ENCODE data around the gene KHDC1.

Gene KHDC1

GRCh38 chr6:73227606-73228255 is 35.3 kb downstream of the KHDC1 start:
- no peak for DNase-seq (ENCODE audit: low read depth)
- no peak overlapping the region for H3K4me3 ChIP-seq (ENCODE audit: low read depth, low read length)
- TF ChIP-seq, protein P1, sequence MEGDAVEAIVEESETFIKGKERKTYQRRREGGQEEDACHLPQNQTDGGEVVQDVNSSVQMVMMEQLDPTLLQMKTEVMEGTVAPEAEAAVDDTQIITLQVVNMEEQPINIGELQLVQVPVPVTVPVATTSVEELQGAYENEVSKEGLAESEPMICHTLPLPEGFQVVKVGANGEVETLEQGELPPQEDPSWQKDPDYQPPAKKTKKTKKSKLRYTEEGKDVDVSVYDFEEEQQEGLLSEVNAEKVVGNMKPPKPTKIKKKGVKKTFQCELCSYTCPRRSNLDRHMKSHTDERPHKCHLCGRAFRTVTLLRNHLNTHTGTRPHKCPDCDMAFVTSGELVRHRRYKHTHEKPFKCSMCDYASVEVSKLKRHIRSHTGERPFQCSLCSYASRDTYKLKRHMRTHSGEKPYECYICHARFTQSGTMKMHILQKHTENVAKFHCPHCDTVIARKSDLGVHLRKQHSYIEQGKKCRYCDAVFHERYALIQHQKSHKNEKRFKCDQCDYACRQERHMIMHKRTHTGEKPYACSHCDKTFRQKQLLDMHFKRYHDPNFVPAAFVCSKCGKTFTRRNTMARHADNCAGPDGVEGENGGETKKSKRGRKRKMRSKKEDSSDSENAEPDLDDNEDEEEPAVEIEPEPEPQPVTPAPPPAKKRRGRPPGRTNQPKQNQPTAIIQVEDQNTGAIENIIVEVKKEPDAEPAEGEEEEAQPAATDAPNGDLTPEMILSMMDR (IDR thresholded peaks at IDR 0.05; ENCODE audit: control insufficient read depth, extremely low read depth, insufficient read depth), result no peak

GRCh38 chr6:73225396-73225795 is 37.6 kb downstream of the KHDC1 start, which contains the start of gene KHDC1L:
Gene KHDC1L, minus strand, starts transcription at chr6:73225496. Its CDS starts 88 bp downstream, at chr6:73225408.
- H3K4me3 ChIP-seq (ENCODE audit: low read depth, low read length), result no peak within 1 kb of the TSS
- no peak for DNase-seq (ENCODE audit: low read depth)
- TF ChIP-seq, protein P1 (IDR thresholded peaks at IDR 0.05; ENCODE audit: control insufficient read depth, extremely low read depth, insufficient read depth), result no peak

- no peak overlapping the region for H3K4me3 ChIP-seq (ENCODE audit: low read depth, low read length)
- no peak for DNase-seq (ENCODE audit: low read depth)
- TF ChIP-seq, protein P1 (IDR thresholded peaks at IDR 0.05; ENCODE audit: control insufficient read depth, extremely low read depth, insufficient read depth), result no peak
Observed at GRCh38 chr6:73216859-73217258, 46.1 kb downstream of the KHDC1 start.

- TF ChIP-seq, protein P1 (IDR thresholded peaks at IDR 0.05; ENCODE audit: control insufficient read depth, extremely low read depth, insufficient read depth), result no peak
- no peak overlapping the region for H3K4me3 ChIP-seq (ENCODE audit: low read depth, low read length)
- no peak for DNase-seq (ENCODE audit: low read depth)
Observed at GRCh38 chr6:73209117-73209516, 53.9 kb downstream of the KHDC1 start.

DNA sequence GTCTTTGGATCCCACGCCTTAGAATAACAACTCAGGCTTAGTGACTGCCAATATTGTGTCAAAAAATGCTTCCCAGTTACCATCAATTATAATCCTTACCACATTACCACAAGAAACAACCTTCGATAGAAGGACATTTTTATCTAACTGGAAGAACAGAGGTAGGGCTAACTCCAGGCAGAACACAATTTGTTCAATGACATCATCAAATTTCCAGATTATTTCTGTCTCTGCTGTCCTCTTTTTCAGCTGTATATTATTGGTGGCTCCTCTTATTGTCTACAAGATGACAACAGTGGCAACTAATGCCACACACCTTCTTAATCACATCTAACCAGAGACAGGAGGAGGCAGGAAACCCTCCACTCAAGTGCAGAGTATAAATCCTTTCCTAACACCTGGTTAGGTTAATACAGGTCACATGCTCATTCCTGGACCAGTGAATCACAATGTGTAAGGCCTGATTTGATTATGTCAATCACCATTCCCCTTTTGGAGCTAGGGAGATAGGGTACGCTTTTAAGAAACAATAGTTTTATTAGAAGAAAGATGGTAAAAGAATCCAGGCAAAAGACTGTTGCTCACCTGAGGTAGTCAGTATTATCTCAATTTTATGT is 55.7 kb downstream of the KHDC1 start:
- TF ChIP-seq, protein P1 (IDR thresholded peaks at IDR 0.05; ENCODE audit: control insufficient read depth, extremely low read depth, insufficient read depth), result no peak
- no peak for DNase-seq (ENCODE audit: low read depth)
- no peak overlapping the region for H3K4me3 ChIP-seq (ENCODE audit: low read depth, low read length)

DNA sequence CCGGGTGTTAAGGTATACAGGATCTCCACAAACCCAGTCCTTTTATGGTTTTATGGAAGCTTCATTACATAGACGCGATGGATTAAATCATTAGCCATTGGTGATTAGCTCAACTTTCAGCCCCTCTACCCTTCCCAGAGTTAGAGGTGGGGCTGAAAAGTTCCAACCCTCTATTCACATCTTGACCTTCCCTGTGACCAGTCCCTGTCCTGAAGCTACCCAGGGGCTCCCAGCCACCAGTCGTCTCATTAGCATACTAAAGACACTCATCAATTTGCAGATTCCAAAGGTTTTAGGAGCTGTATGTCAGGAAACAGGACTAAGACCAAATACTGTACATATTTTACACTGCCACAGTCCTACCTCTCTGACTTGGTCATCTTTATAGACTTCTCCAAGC is 58.7 kb downstream of the KHDC1 start:
- no peak overlapping the region for H3K4me3 ChIP-seq (ENCODE audit: low read depth, low read length)

More for the DNA sequence above, 58.7 kb downstream of the KHDC1 start:
- TF ChIP-seq, protein P1 (IDR thresholded peaks at IDR 0.05; ENCODE audit: control insufficient read depth, extremely low read depth, insufficient read depth), result no peak
- DNase-seq (ENCODE audit: low read depth), result no peak
